ENCODE measurements around the gene CITED1. TPM values are rescaled to one million over a fixed set of nuclear protein-coding genes. Genes with fewer than 3 reads are reported as not detected.
A peak's percentile ranks its signal among the peaks of the same experiment; 100 is the strongest.

The CITED1 gene
- polyA plus RNA-seq, 4 donors, result 0.86 to 2.0 (median 1.3) TPM; not detected in 1

- DNase-seq (no peak), FAIRE-seq (no peak)
- Histone ChIP-seq H3K27ac (ENCODE audit: low read depth in 1 of 3, low read length in 2 of 3) (no peak overlapping the region), H3K4me1 (ENCODE audit: control insufficient read depth in 3 of 3, insufficient read depth in 2 of 3, low read depth in 1 of 3, low read length in 2 of 3) (no peaks in the 10 kb centered on the region), H3K36me3 (ENCODE audit: control insufficient read depth in 3 of 3, insufficient read depth in 2 of 3, low read depth in 1 of 3, low read length in 3 of 3) (no peaks in the 10 kb centered on the region), H3K27me3 (ENCODE audit: control insufficient read depth in 3 of 3, insufficient read depth in 3 of 3, low read length in 3 of 3) (no peaks in the 10 kb centered on the region), H3K4me3 (ENCODE audit: low read depth in 1 of 3, low read length in 3 of 3) (no peak overlapping the region), H3K9me3 (ENCODE audit: control insufficient read depth in 2 of 2, insufficient read depth in 1 of 2, low read depth in 1 of 2, low read length in 1 of 2) (no peaks in the 10 kb centered on the region)
- WGBS, 3 donors, result 90 to 97% (median 95%) methylated on average over 1 of the region's 1 CpG
Observed at GRCh38 chrX:72282302-72282701, 23.4 kb downstream of the CITED1 start.

- no peak for DNase-seq
- 62 to 71% (median 70%) methylated on average over 5 of the region's 5 CpGs for whole genome bisulfite sequencing, 3 donors
- Histone ChIP-seq H3K36me3 (ENCODE audit: control insufficient read depth in 3 of 3, insufficient read depth in 2 of 3, low read depth in 1 of 3, low read length in 3 of 3) (no peaks in the 10 kb centered on the region), H3K4me3 (ENCODE audit: low read depth in 1 of 3, low read length in 3 of 3) (no peak overlapping the region), H3K9me3 (ENCODE audit: control insufficient read depth in 2 of 2, insufficient read depth in 1 of 2, low read depth in 1 of 2, low read length in 1 of 2) (no peaks in the 10 kb centered on the region), H3K4me1 (ENCODE audit: control insufficient read depth in 3 of 3, insufficient read depth in 2 of 3, low read depth in 1 of 3, low read length in 2 of 3) (no peaks in the 10 kb centered on the region), H3K27ac (ENCODE audit: low read depth in 1 of 3, low read length in 2 of 3) (no peak overlapping the region), H3K27me3 (ENCODE audit: control insufficient read depth in 3 of 3, insufficient read depth in 3 of 3, low read length in 3 of 3) (no peaks in the 10 kb centered on the region)
- no peak for FAIRE-seq
Observed at GRCh38 chrX:72280321-72280845, 25.3 kb downstream of the CITED1 start.

DNA sequence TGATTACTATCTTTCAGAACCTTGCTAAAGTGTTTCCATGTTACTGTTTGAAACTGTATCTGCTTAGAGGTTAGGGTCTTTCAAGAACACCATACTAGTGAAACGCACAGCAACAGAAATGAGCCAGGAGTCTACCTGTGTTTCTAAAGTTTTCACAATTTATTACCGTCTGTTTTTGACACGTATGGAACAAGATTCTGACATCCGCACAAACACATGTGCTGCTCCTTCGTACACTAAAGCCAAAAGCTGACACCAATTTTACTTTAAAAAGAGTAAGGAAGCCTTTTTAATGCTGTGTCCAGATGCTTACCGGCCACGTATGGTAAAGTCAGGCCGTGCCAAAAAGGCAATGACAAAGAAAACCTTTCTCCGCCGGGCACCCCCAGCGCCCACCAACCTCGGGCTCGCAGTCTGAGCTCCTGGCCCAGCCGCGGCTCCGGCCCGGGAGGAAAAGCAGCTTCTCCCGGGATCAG, 29.2 kb downstream of the CITED1 start:
- Histone ChIP-seq H3K27me3 (ENCODE audit: control insufficient read depth in 3 of 3, insufficient read depth in 3 of 3, low read length in 3 of 3) (no peaks in the 10 kb centered on the region), H3K4me1 (ENCODE audit: control insufficient read depth in 3 of 3, insufficient read depth in 2 of 3, low read depth in 1 of 3, low read length in 2 of 3) (no peaks in the 10 kb centered on the region), H3K4me3 (ENCODE audit: low read depth in 1 of 3, low read length in 3 of 3) (peak overlapping the region; percentile 76 to 90 (median 89)), H3K36me3 (ENCODE audit: control insufficient read depth in 3 of 3, insufficient read depth in 2 of 3, low read depth in 1 of 3, low read length in 3 of 3) (peaks cover 5 to 20% (median 14%) of the 10 kb centered on the region in 3 donors), H3K9me3 (ENCODE audit: control insufficient read depth in 2 of 2, insufficient read depth in 1 of 2, low read depth in 1 of 2, low read length in 1 of 2) (no peaks in the 10 kb centered on the region), H3K27ac (ENCODE audit: low read depth in 1 of 3, low read length in 2 of 3) (peak overlapping the region; percentile 69 to 90 (median 80))
- DNase-seq, result no peak
- no peak for FAIRE-seq
- WGBS, 3 donors, result 0% methylated on average over 18 of the region's 18 CpGs

GRCh38 chrX:72274526-72274925, 31.2 kb downstream of the CITED1 start:
- no peak for FAIRE-seq
- peaks cover 8 to 32% (median 16%) of the 10 kb centered on the region in 3 donors for H3K36me3 ChIP-seq (ENCODE audit: control insufficient read depth in 3 of 3, insufficient read depth in 2 of 3, low read depth in 1 of 3, low read length in 3 of 3)
- H3K27me3 ChIP-seq (ENCODE audit: control insufficient read depth in 3 of 3, insufficient read depth in 3 of 3, low read length in 3 of 3), result no peaks in the 10 kb centered on the region
- H3K4me1 ChIP-seq (ENCODE audit: control insufficient read depth in 3 of 3, insufficient read depth in 2 of 3, low read depth in 1 of 3, low read length in 2 of 3), result no peaks in the 10 kb centered on the region
- no peaks in the 10 kb centered on the region for H3K9me3 ChIP-seq (ENCODE audit: control insufficient read depth in 2 of 2, insufficient read depth in 1 of 2, low read depth in 1 of 2, low read length in 1 of 2)
- 23 to 42% (median 37%) methylated on average over 5 of the region's 5 CpGs for WGBS, 3 donors
- DNase-seq, result no peak
- H3K27ac ChIP-seq (ENCODE audit: low read depth in 1 of 3, low read length in 2 of 3), result peak overlapping the region in 1 of 3 donors; percentile 6
- no peak overlapping the region for H3K4me3 ChIP-seq (ENCODE audit: low read depth in 1 of 3, low read length in 3 of 3)

- no peaks in the 10 kb centered on the region for H3K27me3 ChIP-seq (ENCODE audit: control insufficient read depth in 3 of 3, insufficient read depth in 3 of 3, low read length in 3 of 3)
- DNase-seq (no peak), FAIRE-seq (no peak)
- no peak overlapping the region for H3K4me3 ChIP-seq (ENCODE audit: low read depth in 1 of 3, low read length in 3 of 3)
- no peaks in the 10 kb centered on the region for H3K9me3 ChIP-seq (ENCODE audit: control insufficient read depth in 2 of 2, insufficient read depth in 1 of 2, low read depth in 1 of 2, low read length in 1 of 2)
- H3K36me3 ChIP-seq (ENCODE audit: control insufficient read depth in 3 of 3, insufficient read depth in 2 of 3, low read depth in 1 of 3, low read length in 3 of 3), result peaks cover 8 to 32% (median 21%) of the 10 kb centered on the region in 3 donors
- WGBS, 3 donors, result 78 to 85% (median 84%) methylated on average over 5 to 6 of the region's 6 CpGs
- no peaks in the 10 kb centered on the region for H3K4me1 ChIP-seq (ENCODE audit: control insufficient read depth in 3 of 3, insufficient read depth in 2 of 3, low read depth in 1 of 3, low read length in 2 of 3)
- no peak overlapping the region for H3K27ac ChIP-seq (ENCODE audit: low read depth in 1 of 3, low read length in 2 of 3)
Observed at GRCh38 chrX:72273718-72274117, 32.0 kb downstream of the CITED1 start.

DNA sequence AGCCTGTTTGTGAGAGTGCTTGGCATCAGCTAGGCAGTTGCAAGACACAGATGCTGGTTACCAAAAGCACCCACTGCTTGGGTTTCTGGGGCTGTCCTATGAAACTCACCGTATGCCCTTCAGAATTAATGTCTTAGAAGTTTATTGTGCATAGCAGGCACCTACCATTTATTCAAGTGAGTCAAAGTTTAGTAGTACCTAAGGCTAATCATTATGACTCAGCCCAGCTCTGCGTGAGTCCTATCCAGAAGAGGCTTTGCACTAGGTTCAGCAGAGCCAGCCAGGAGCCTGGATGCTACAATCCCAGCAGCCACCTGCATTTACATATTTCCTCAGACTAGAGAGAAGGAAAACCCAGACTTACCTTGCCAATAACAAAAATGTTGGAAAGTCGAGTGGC, 32.8 kb downstream of the CITED1 start:
- no peak for FAIRE-seq
- 23 to 60% (median 54%) methylated on average over 3 of the region's 3 CpGs for WGBS, 3 donors
- DNase-seq, result peak in 1 of 2 donors; percentile 27
- H3K4me3 ChIP-seq (ENCODE audit: low read depth in 1 of 3, low read length in 3 of 3), result no peak overlapping the region
- H3K27ac ChIP-seq (ENCODE audit: low read depth in 1 of 3, low read length in 2 of 3), result no peak overlapping the region
- H3K27me3 ChIP-seq (ENCODE audit: control insufficient read depth in 3 of 3, insufficient read depth in 3 of 3, low read length in 3 of 3), result no peaks in the 10 kb centered on the region
- no peaks in the 10 kb centered on the region for H3K4me1 ChIP-seq (ENCODE audit: control insufficient read depth in 3 of 3, insufficient read depth in 2 of 3, low read depth in 1 of 3, low read length in 2 of 3)
- H3K9me3 ChIP-seq (ENCODE audit: control insufficient read depth in 2 of 2, insufficient read depth in 1 of 2, low read depth in 1 of 2, low read length in 1 of 2), result no peaks in the 10 kb centered on the region
- peaks cover 9 to 36% (median 21%) of the 10 kb centered on the region in 3 donors for H3K36me3 ChIP-seq (ENCODE audit: control insufficient read depth in 3 of 3, insufficient read depth in 2 of 3, low read depth in 1 of 3, low read length in 3 of 3)

DNA sequence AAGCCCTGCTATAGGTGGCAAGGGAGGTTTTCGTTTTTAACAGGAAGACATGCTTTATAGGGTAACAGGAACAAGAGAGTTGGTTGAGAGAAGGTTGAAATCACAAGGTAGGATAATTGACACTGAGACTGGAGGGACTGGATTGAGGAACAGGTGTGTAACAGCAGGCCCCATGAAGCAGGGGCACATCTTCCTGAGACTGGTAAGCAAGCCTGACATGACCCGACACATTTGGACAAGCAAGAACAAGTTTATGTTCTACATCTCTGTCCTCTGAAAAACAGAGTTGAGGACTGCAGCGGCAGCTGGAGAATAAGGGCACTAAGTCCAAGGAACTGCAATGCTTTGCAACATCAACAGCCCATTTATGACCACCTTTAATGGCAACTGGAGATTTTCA, 33.9 kb downstream of the CITED1 start:
- FAIRE-seq (no peak), DNase-seq (no peak)
- Histone ChIP-seq H3K27ac (ENCODE audit: low read depth in 1 of 3, low read length in 2 of 3) (no peak overlapping the region), H3K4me3 (ENCODE audit: low read depth in 1 of 3, low read length in 3 of 3) (no peak overlapping the region), H3K36me3 (ENCODE audit: control insufficient read depth in 3 of 3, insufficient read depth in 2 of 3, low read depth in 1 of 3, low read length in 3 of 3) (peaks cover 10 to 44% (median 21%) of the 10 kb centered on the region in 3 donors), H3K9me3 (ENCODE audit: control insufficient read depth in 2 of 2, insufficient read depth in 1 of 2, low read depth in 1 of 2, low read length in 1 of 2) (no peaks in the 10 kb centered on the region), H3K27me3 (ENCODE audit: control insufficient read depth in 3 of 3, insufficient read depth in 3 of 3, low read length in 3 of 3) (no peaks in the 10 kb centered on the region), H3K4me1 (ENCODE audit: control insufficient read depth in 3 of 3, insufficient read depth in 2 of 3, low read depth in 1 of 3, low read length in 2 of 3) (no peaks in the 10 kb centered on the region)
- 68 to 72% (median 70%) methylated on average over 3 of the region's 3 CpGs for WGBS, 3 donors

DNA sequence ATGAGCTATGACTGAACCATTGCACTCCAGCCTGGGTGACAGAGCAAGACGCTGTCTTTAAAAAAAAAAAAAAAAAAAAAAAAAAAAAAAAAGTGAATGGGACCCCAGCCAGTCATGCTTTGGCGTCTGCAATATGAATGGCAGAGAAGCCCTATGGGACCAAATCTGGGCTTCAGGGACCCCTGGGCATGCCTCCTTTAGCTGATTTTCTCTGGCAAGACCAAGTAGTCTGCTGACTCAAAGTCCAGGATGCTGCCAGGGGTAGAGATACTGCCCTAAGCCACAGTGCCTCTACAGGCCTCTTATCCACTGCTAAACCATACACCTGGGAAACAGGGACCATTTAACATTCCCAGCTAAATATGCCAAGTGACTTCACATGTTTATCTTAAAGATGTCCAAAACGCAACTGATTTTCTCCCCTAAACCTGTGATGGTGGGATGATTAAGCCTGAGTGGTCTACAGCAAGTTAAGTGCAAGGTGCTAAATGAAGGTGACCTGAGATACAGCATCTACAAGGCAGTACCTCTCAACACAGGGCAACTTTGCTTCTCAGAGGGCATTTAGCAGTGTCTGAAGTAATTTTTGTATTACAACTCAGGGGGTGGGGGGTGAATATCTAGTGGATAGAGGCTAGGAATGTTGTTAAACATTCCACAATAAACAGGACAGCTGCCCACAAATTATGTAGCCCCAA, 34.5 kb downstream of the CITED1 start:
- H3K27me3 ChIP-seq (ENCODE audit: control insufficient read depth in 3 of 3, insufficient read depth in 3 of 3, low read length in 3 of 3), result no peaks in the 10 kb centered on the region
- FAIRE-seq, result no peak
- peaks cover 10 to 44% (median 21%) of the 10 kb centered on the region in 3 donors for H3K36me3 ChIP-seq (ENCODE audit: control insufficient read depth in 3 of 3, insufficient read depth in 2 of 3, low read depth in 1 of 3, low read length in 3 of 3)
- H3K4me3 ChIP-seq (ENCODE audit: low read depth in 1 of 3, low read length in 3 of 3), result no peak overlapping the region
- H3K27ac ChIP-seq (ENCODE audit: low read depth in 1 of 3, low read length in 2 of 3), result no peak overlapping the region
- no peak for DNase-seq
- H3K4me1 ChIP-seq (ENCODE audit: control insufficient read depth in 3 of 3, insufficient read depth in 2 of 3, low read depth in 1 of 3, low read length in 2 of 3), result no peaks in the 10 kb centered on the region
- 48 to 73% (median 59%) methylated on average over 2 to 3 of the region's 3 CpGs for WGBS, 3 donors
- no peaks in the 10 kb centered on the region for H3K9me3 ChIP-seq (ENCODE audit: control insufficient read depth in 2 of 2, insufficient read depth in 1 of 2, low read depth in 1 of 2, low read length in 1 of 2)

All from small intestine (tissue), 7 donors.